Transverse colon (tissue), 4 donors: ENCODE results near the gene CSNK2A1. TPM values are rescaled to one million over a fixed set of nuclear protein-coding genes. Genes with fewer than 3 reads are reported as not detected.

Source experiments
- DNase-seq: peaks from one replicate; pipeline ENCODE4 v3.0.0-alpha.2; 2019
- H3K27ac ChIP-seq, 4 donors: fragments of 200-600 bp; sonication (generic); 2 replicates each; pipeline ENCODE4 v1.5.1; 2016 to 2018; ENCODE audit warnings: inconsistent platforms in 4 of 4
- H3K27me3 ChIP-seq: fragments of 200-600 bp; sonication (generic); 2 replicates; pipeline ENCODE4 v1.5.1; 2017; ENCODE audit warnings: inconsistent platforms
- H3K36me3 ChIP-seq, 4 donors: fragments of 200-600 bp; sonication (generic); 2 replicates each; pipeline ENCODE4 v1.5.1; 2017 to 2019; ENCODE audit warnings: inconsistent platforms in 4 of 4
- H3K4me1 ChIP-seq, 4 donors: fragments of 200-600 bp; sonication (generic); 2 replicates each; pipeline ENCODE4 v1.5.1; 2017 to 2020; ENCODE audit warnings: inconsistent platforms in 4 of 4
- H3K4me3 ChIP-seq, 4 donors: fragments of 200-600 bp; sonication (generic); 1 replicate in 1 of 4; 2 replicates in 3 of 4; pipeline versions ENCODE4 v1.5.1 to v1.6.1; 2017 to 2019; ENCODE audit warnings: inconsistent platforms in 4 of 4
- H3K9me3 ChIP-seq, 2 donors: fragments of 200-600 bp; sonication (generic); 2 replicates each; pipeline ENCODE4 v1.5.1; 2017 to 2019; ENCODE audit warnings: inconsistent platforms in 2 of 2
- CTCF ChIP-seq, 5 experiments: fragments of 200-600 bp in 3 of 5; fragments of 450-650 bp in 2 of 5; sonication (generic) in 3 of 5; IDR thresholded peaks; 1 replicate in 2 of 5; 2 replicates in 3 of 5; pipeline ENCODE4 v1.5.1; 2016 to 2017; ENCODE audit warnings: antibody characterized with exemption in 5 of 5, inconsistent platforms in 3 of 5, mild to moderate bottlenecking in 2 of 5, moderate library complexity in 1 of 5
- EP300 ChIP-seq: sonication (generic); formaldehyde crosslinking; IDR thresholded peaks from one replicate; pipeline ENCODE4 v1.6.1; 2017; ENCODE audit warnings: antibody characterized with exemption, low read depth
- POLR2A ChIP-seq: fragments of 450-650 bp; IDR thresholded peaks from one replicate; pipeline ENCODE4 v1.6.1; 2016; ENCODE audit warnings: antibody characterized with exemption, mild to moderate bottlenecking, moderate library complexity
- POLR2AphosphoS5 ChIP-seq, 3 donors: sonication (generic); formaldehyde crosslinking; IDR thresholded peaks; one replicate each; pipeline ENCODE4 v1.6.1; 2016; ENCODE audit warnings: antibody characterized with exemption in 3 of 3
- WGBS, 2 donors: methylation state at CpG; one replicate each; pipeline ENCODE4 v1.1.5; 2018; ENCODE audit warnings: low coverage in 1 of 2; 5-methylcytosine and 5-hydroxymethylcytosine counted together
- in situ Hi-C, 4 donors: fragments of 200-750 bp; cut with MboI; loops; one replicate each; pipeline versions ENCODE4 v1.15.0 to v1.15.1; 2017; ENCODE audit warnings: low sequenced_read_pairs in 3 of 4, low pct_ligation_motif_present in 1 of 4, low pct_unique_long_range_greater_than_20kb in 1 of 4
- intact Hi-C: fragments of 100-400 bp; cut with DNase I; formaldehyde crosslinking; loops from one replicate; pipeline ENCODE4 v1.15.1; 2023; ENCODE audit warnings: low total_unique reads
- total RNA-seq, 4 donors: library from RNA; depleted of rRNA; stranded (reverse); fragments of >200 nt; gene quantifications; one replicate each; pipeline ENCODE4 v1.1.0, GENCODE V29; 2016

Gene CSNK2A1
- total RNA-seq, 4 donors from 2014 or later, result 76.7 to 100 (median 82.6) TPM

GRCh38 chr20:432208-432607 lies 111.4 kb downstream of the CSNK2A1 start:
- Histone ChIP-seq H3K36me3 (peaks cover 0 to 4% (median 0%) of the 10 kb centered on the region in 4 donors), H3K27me3 (no peaks in the 10 kb centered on the region), H3K4me3 (no peak overlapping the region), H3K4me1 (no peaks in the 10 kb centered on the region), H3K9me3 (no peaks in the 10 kb centered on the region), H3K27ac (no peak overlapping the region)
- intact Hi-C loops (no loop called here), in situ Hi-C loops (no loop called here)
- 92% methylated on average over 13 of the region's 13 CpGs; no CpG with 5 or more reads in 1 of the 2 donors for WGBS, 2 donors
- no peak for DNase-seq
- TF ChIP-seq POLR2AphosphoS5 (IDR thresholded peaks at IDR 0.05) (no peak), CTCF (IDR thresholded peaks at IDR 0.05) (no peak), EP300 (no peak), POLR2A (no peak)

- H3K4me1 ChIP-seq, result no peaks in the 10 kb centered on the region
- H3K36me3 ChIP-seq, result peaks cover 0 to 4% (median 0%) of the 10 kb centered on the region in 4 donors
- no peak overlapping the region for H3K27ac ChIP-seq
- no peak for TF ChIP-seq POLR2A
- TF ChIP-seq CTCF (IDR thresholded peaks at IDR 0.05), result peak; percentile 31 to 69 (median 50)
- no peaks in the 10 kb centered on the region for H3K9me3 ChIP-seq
- 67 to 95% methylated on average over 4 to 17 of the region's 17 CpGs for WGBS, 2 donors
- H3K27me3 ChIP-seq, result no peaks in the 10 kb centered on the region
- no peak overlapping the region for H3K4me3 ChIP-seq
- intact Hi-C loops, result no loop called here
- in situ Hi-C loops, result no loop called here
- peak; percentile 59 for DNase-seq
These were observed 112.3 kb downstream of the CSNK2A1 start for GRCh38 chr20:431012-431904.

- no peaks in the 10 kb centered on the region for H3K9me3 ChIP-seq
- H3K27ac ChIP-seq, result no peak overlapping the region
- peaks cover 0 to 4% (median 0%) of the 10 kb centered on the region in 4 donors for H3K36me3 ChIP-seq
- H3K4me3 ChIP-seq, result no peak overlapping the region
- no peaks in the 10 kb centered on the region for H3K27me3 ChIP-seq
- H3K4me1 ChIP-seq, result no peaks in the 10 kb centered on the region
- 89 to 92% methylated on average over 11 to 21 of the region's 21 CpGs for WGBS, 2 donors
- DNase-seq, result no peak
- in situ Hi-C loops (no loop called here), intact Hi-C loops (no loop called here)
- no peak for TF ChIP-seq POLR2A
- no peak for TF ChIP-seq POLR2AphosphoS5 (IDR thresholded peaks at IDR 0.05)
- no peak for TF ChIP-seq CTCF (IDR thresholded peaks at IDR 0.05)
- no peak for TF ChIP-seq EP300
These were observed 113.2 kb downstream of the CSNK2A1 start for GRCh38 chr20:430091-430999.

- 85% methylated on average over 14 of the region's 14 CpGs; no CpG with 5 or more reads in 1 of the 2 donors for WGBS, 2 donors
- TF ChIP-seq POLR2A, result no peak
- no peak for TF ChIP-seq POLR2AphosphoS5 (IDR thresholded peaks at IDR 0.05)
- no peak for TF ChIP-seq EP300
- no peak for TF ChIP-seq CTCF (IDR thresholded peaks at IDR 0.05)
- Histone ChIP-seq H3K27ac (no peak overlapping the region), H3K27me3 (no peaks in the 10 kb centered on the region), H3K36me3 (peaks cover 0 to 4% (median 0%) of the 10 kb centered on the region in 4 donors), H3K4me3 (no peak overlapping the region), H3K9me3 (no peaks in the 10 kb centered on the region), H3K4me1 (no peaks in the 10 kb centered on the region)
- DNase-seq, result no peak
- in situ Hi-C loops, result no loop called here
- intact Hi-C loops, result no loop called here
These were observed 114.9 kb downstream of the CSNK2A1 start for GRCh38 chr20:428658-429200.
